IMR-90 (cell line): ENCODE measurements around the gene PLBD2. TPM values are rescaled to one million over a fixed set of nuclear protein-coding genes. Genes with fewer than 3 reads are reported as not detected.
A peak's percentile ranks its signal among the peaks of the same experiment; 100 is the strongest.

ENCODE experiments used
- ATAC-seq: fragments of 200-7000 bp; cut with Tn5 transposase; 2 replicates; pipeline ENCODE4 v1.9.1; 2020; ENCODE audit warnings: low read depth, mild to moderate bottlenecking, moderate library complexity
- BruUV-seq: library from RNA; stranded (reverse); fragments of 400-500 nt; replicated peaks from 2 replicates; lab custom pipeline; 2021; lab: Mats Ljungman, UMichigan
- CTCF ChIA-PET: fragments of 300-600 bp; formaldehyde crosslinking; extraction: SDS; loops from one replicate; lab custom pipeline; 2021; ENCODE audit warnings: antibody characterized with exemption; lab: Yijun Ruan, JAX
- POLR2A ChIA-PET: fragments of 300-600 bp; sonication (Branson Sonifier 250); formaldehyde crosslinking; loops from one replicate; lab custom pipeline; 2022; ENCODE audit warnings: antibody characterized with exemption; ENCODE audit not compliant: unreplicated experiment; lab: Charles Lee
- DNase-seq: peaks from one replicate; pipeline ENCODE4 v3.0.0; 2013
- H2AFZ ChIP-seq: replicated peaks from 2 replicates; pipeline ENCODE3; 2013; ENCODE audit warnings: low read length, mild to moderate bottlenecking; ENCODE audit not compliant: poor library complexity
- H2AK5ac ChIP-seq: 2 replicates; pipeline ENCODE4 v1.6.1; 2013; ENCODE audit warnings: low read depth, low read length, inconsistent platforms
- H2AK9ac ChIP-seq: replicated peaks from 2 replicates; pipeline ENCODE3; 2013; ENCODE audit warnings: mild to moderate bottlenecking, low read depth, low read length, moderate library complexity; ENCODE audit not compliant: poor library complexity
- H2BK120ac ChIP-seq: 2 replicates; pipeline ENCODE4 v1.6.1; 2013; ENCODE audit warnings: low read depth, low read length, inconsistent platforms
- H2BK15ac ChIP-seq: 3 replicates; pipeline ENCODE4 v1.6.1; 2013; ENCODE audit warnings: low read depth, low read length, inconsistent platforms
- H2BK20ac ChIP-seq: 2 replicates; pipeline ENCODE4 v1.6.1; 2013; ENCODE audit warnings: low read depth, mild to moderate bottlenecking, inconsistent platforms, low read length, moderate library complexity
- H2BK5ac ChIP-seq: 2 replicates; pipeline ENCODE4 v1.6.1; 2013; ENCODE audit warnings: mild to moderate bottlenecking, low read depth, low read length, inconsistent platforms; ENCODE audit not compliant: poor library complexity, severe bottlenecking
- H3K14ac ChIP-seq: replicated peaks from 2 replicates; pipeline ENCODE4 v1.6.1; 2013; ENCODE audit warnings: low read depth, low read length, inconsistent platforms
- H3K18ac ChIP-seq: 2 replicates; pipeline ENCODE4 v1.6.1; 2013; ENCODE audit warnings: low read depth, low read length, control low read depth
- H3K23ac ChIP-seq: 2 replicates; pipeline ENCODE4 v1.6.1; 2013; ENCODE audit warnings: low read depth, low read length, inconsistent platforms
- H3K27ac ChIP-seq: 2 replicates; pipeline ENCODE4 v1.5.1; 2013; ENCODE audit warnings: mild to moderate bottlenecking, control low read depth, low read length; ENCODE audit not compliant: insufficient read depth
- H3K27me3 ChIP-seq: 2 replicates; pipeline ENCODE4 v1.6.1; 2013; ENCODE audit warnings: low read length; ENCODE audit not compliant: control insufficient read depth, insufficient read depth
- H3K36me3 ChIP-seq: 2 replicates; pipeline ENCODE4 v1.6.1; 2013; ENCODE audit warnings: low read length, mixed read lengths; ENCODE audit not compliant: control insufficient read depth, insufficient read depth
- H3K4ac ChIP-seq: 2 replicates; pipeline ENCODE4 v1.6.1; 2013; ENCODE audit warnings: low read depth, low read length, inconsistent platforms
- H3K4me1 ChIP-seq: 2 replicates; pipeline ENCODE4 v1.6.1; 2013; ENCODE audit warnings: low read length, mixed read lengths; ENCODE audit not compliant: control insufficient read depth, insufficient read depth
- H3K4me2 ChIP-seq: 2 replicates; pipeline ENCODE4 v1.6.1; 2013; ENCODE audit warnings: low read depth, mild to moderate bottlenecking, control low read depth, low read length, moderate library complexity
- H3K4me3 ChIP-seq: 2 replicates; pipeline ENCODE4 v1.5.1; 2013; ENCODE audit warnings: low read depth, mild to moderate bottlenecking, control low read depth, low read length, moderate library complexity; ENCODE audit not compliant: insufficient read depth
- H3K56ac ChIP-seq: 2 replicates; pipeline ENCODE4 v1.6.1; 2013; ENCODE audit warnings: low read length, inconsistent platforms; ENCODE audit not compliant: insufficient read depth; ENCODE audit errors: extremely low read depth
- H3K79me1 ChIP-seq, 2 experiments: 2 replicates each; pipeline ENCODE4 v1.6.1; 2013; ENCODE audit warnings: low read length in 2 of 2, inconsistent platforms in 1 of 2, low read depth in 1 of 2
- H3K9ac ChIP-seq: 2 replicates; pipeline ENCODE4 v1.6.1; 2013; ENCODE audit warnings: low read depth, low read length, control low read depth
- H3K9me1 ChIP-seq: 2 replicates; pipeline ENCODE4 v1.6.1; 2013; ENCODE audit warnings: low read length, inconsistent platforms; ENCODE audit not compliant: insufficient read depth
- H3K9me3 ChIP-seq: 2 replicates; pipeline ENCODE4 v1.6.1; 2013; ENCODE audit warnings: low read length; ENCODE audit not compliant: control insufficient read depth, insufficient read depth
- H4K20me1 ChIP-seq: 2 replicates; pipeline ENCODE4 v1.6.1; 2013; ENCODE audit warnings: low read length, inconsistent platforms; ENCODE audit not compliant: insufficient read depth
- H4K5ac ChIP-seq: 2 replicates; pipeline ENCODE4 v1.6.1; 2013; ENCODE audit warnings: mild to moderate bottlenecking, low read depth, low read length, control low read depth
- H4K8ac ChIP-seq, 2 experiments: 2 replicates each; pipeline ENCODE4 v1.6.1; 2013; ENCODE audit warnings: low read depth in 2 of 2, low read length in 2 of 2, control low read depth in 1 of 2, inconsistent platforms in 1 of 2
- H4K91ac ChIP-seq: 2 replicates; pipeline ENCODE4 v1.6.1; 2013; ENCODE audit warnings: low read depth, low read length, inconsistent platforms; ENCODE audit not compliant: insufficient read depth
- CHD1 ChIP-seq: IDR thresholded peaks from 2 replicates; pipeline ENCODE4 v1.6.1; 2012; ENCODE audit warnings: low read depth, low read length, improper control_type of control experiment
- CTCF ChIP-seq: conservative IDR thresholded peaks from 2 replicates; pipeline ENCODE4 v1.5.1; 2012; ENCODE audit warnings: mild to moderate bottlenecking, low read depth, low read length, improper control_type of control experiment
- MXI1 ChIP-seq: IDR thresholded peaks from 2 replicates; pipeline ENCODE4 v1.6.1; 2012; ENCODE audit warnings: low read depth, mild to moderate bottlenecking, low read length, moderate library complexity, borderline replicate concordance
- RAD21 ChIP-seq: IDR thresholded peaks from 2 replicates; pipeline ENCODE4 v1.6.1; 2012; ENCODE audit warnings: low read length, improper control_type of control experiment
- WGBS, 2 experiments: methylation state at CpG; one replicate each; pipeline versions ENCODE4 v1.1.5 to v1.1.7; 2013; ENCODE audit warnings: missing lambda C conversion rate in 2 of 2; ENCODE audit not compliant: insufficient read length in 1 of 2; ENCODE audit errors: extremely low coverage in 2 of 2; 5-methylcytosine and 5-hydroxymethylcytosine counted together
- dilution Hi-C: fragments of 300-500 bp; cut with HindIII; formaldehyde crosslinking; loops from one replicate; pipeline ENCODE4 v1.14.3; 2018; ENCODE audit warnings: low sequenced_read_pairs; ENCODE audit not compliant: unreplicated experiment
- in situ Hi-C: fragments of 300-500 bp; cut with MboI; formaldehyde crosslinking; loops from 3 replicates; pipeline ENCODE4 v1.14.3; 2019; ENCODE audit warnings: low sequenced_read_pairs, inconsistent platforms, mixed read lengths
- intact Hi-C: fragments of 100-400 bp; cut with micrococcal nuclease; formaldehyde crosslinking; loops from 2 replicates; pipeline ENCODE4 v1.10.0; 2022
- polyA plus RNA-seq, 3 experiments: library from polyadenylated mRNA; depleted of rRNA; stranded (reverse); fragments of >200 nt; gene quantifications; 2 replicates each; pipeline ENCODE4 v1.2.3, GENCODE V29; 2012; ENCODE audit warnings: low replicate concordance in 1 of 3
- total RNA-seq: library from RNA; depleted of rRNA; stranded (reverse); fragments of >200 nt; gene quantifications from 2 replicates; pipeline ENCODE4 v1.2.3, GENCODE V29; 2012

Gene PLBD2
- total and polyA plus RNA-seq, 2 of the 4 experiments (the other 2 are of a cell fraction), result 7.3 to 44.5 TPM

- dilution Hi-C loops, result no loop called here
- no peak for ATAC-seq
- no CpG with 5 or more reads among the region's 13 CpGs for WGBS, 2 experiments
Observed at GRCh38 chr12:113418213-113418879, 60.0 kb downstream of the PLBD2 start.

More at GRCh38 chr12:113418213-113418879, 60.0 kb downstream of the PLBD2 start:
- in situ Hi-C loops, result no loop called here
- Histone ChIP-seq H3K14ac (no peak overlapping the region), H3K18ac (no peak overlapping the region), H4K5ac (no peak overlapping the region), H3K79me1 (peaks cover 0 to 8% of the 10 kb centered on the region in 2 experiments; a peak in 2 of 4 replicates), H3K56ac (no peak overlapping the region), H4K91ac (no peak overlapping the region), H3K9ac (no peak overlapping the region), H2AK9ac (no peak overlapping the region), H2AFZ (no peak overlapping the region), H3K4ac (no peak overlapping the region), H3K36me3 (no peaks in the 10 kb centered on the region), H3K27ac (no peak overlapping the region), H3K4me2 (no peak overlapping the region), H2BK15ac (no peak overlapping the region), H4K20me1 (no peaks in the 10 kb centered on the region), H3K4me3 (no peak overlapping the region), H2BK20ac (no peak overlapping the region), H2BK120ac (no peak overlapping the region), H3K27me3 (no peaks in the 10 kb centered on the region; the same call in 1 of the 2 replicates), H3K4me1 (peaks cover 2% of the 10 kb centered on the region; the same call in 1 of the 2 replicates), H2BK5ac (no peak overlapping the region), H3K9me3 (no peaks in the 10 kb centered on the region), H2AK5ac (no peak overlapping the region), H3K23ac (no peak overlapping the region), H4K8ac (no peak overlapping the region), H3K9me1 (no peaks in the 10 kb centered on the region)
- intact Hi-C loops, result no loop called here
- BruUV-seq, result no TSS peak
- TF ChIP-seq CTCF (no peak), MXI1 (no peak), CHD1 (no peak), RAD21 (no peak)
- DNase-seq, result peak; percentile 4
- POLR2A ChIA-PET, result no interaction called here
- CTCF ChIA-PET, result interaction anchor here (0.7 kb wide), 1 partner anchor 74 kb away, joined by 4 read pairs; no protein-coding TSS in a partner anchor
